Prostate gland (tissue), 2 donors: Measurements from ENCODE around the gene SLC13A4. TPM values are rescaled to one million over a fixed set of nuclear protein-coding genes. Genes with fewer than 3 reads are reported as not detected.
A peak's percentile ranks its signal among the peaks of the same experiment; 100 is the strongest.

Experiments used
- DNase-seq: peaks from one replicate; pipeline ENCODE4 v3.0.0-alpha.2; 2019; ENCODE audit warnings: low spot score
- H3K27ac ChIP-seq, 2 donors: fragments of 200-600 bp; sonication (generic); 2 replicates each; pipeline ENCODE4 v1.5.1; 2017 to 2019
- H3K27me3 ChIP-seq: fragments of 200-600 bp; sonication (generic); replicated peaks from 2 replicates; pipeline ENCODE4 v1.5.1; 2019; ENCODE audit not compliant: insufficient read depth
- H3K36me3 ChIP-seq, 2 donors: fragments of 200-600 bp; sonication (generic); 1 replicate in 1 of 2; 2 replicates in 1 of 2; pipeline versions ENCODE4 v1.5.1 to v1.8.1; 2017 to 2019
- H3K4me1 ChIP-seq: fragments of 200-600 bp; sonication (generic); replicated peaks from 2 replicates; pipeline ENCODE4 v1.5.1; 2019
- H3K4me3 ChIP-seq, 2 donors: fragments of 200-600 bp; sonication (generic); 2 replicates each; pipeline ENCODE4 v1.5.1; 2017 to 2019
- H3K9me3 ChIP-seq: fragments of 200-600 bp; sonication (generic); 2 replicates; pipeline ENCODE4 v1.5.1; 2017
- CTCF ChIP-seq, 4 experiments: fragments of 200-600 bp in 2 of 4; fragments of 450-650 bp in 2 of 4; sonication (generic) in 2 of 4; IDR thresholded peaks; 1 replicate in 3 of 4; 2 replicates in 1 of 4; pipeline ENCODE4 v1.5.1; 2016 to 2019; ENCODE audit warnings: antibody characterized with exemption in 4 of 4, mild to moderate bottlenecking in 2 of 4, moderate library complexity in 2 of 4
- POLR2A ChIP-seq: fragments of 450-650 bp; IDR thresholded peaks from one replicate; pipeline ENCODE4 v1.6.1; 2016; ENCODE audit warnings: antibody characterized with exemption, mild to moderate bottlenecking
- POLR2AphosphoS5 ChIP-seq: sonication (generic); formaldehyde crosslinking; IDR thresholded peaks from one replicate; pipeline ENCODE4 v1.6.1; 2017; ENCODE audit warnings: antibody characterized with exemption
- WGBS: methylation state at CpG from one replicate; pipeline ENCODE4 v1.1.5; 2018; 5-methylcytosine and 5-hydroxymethylcytosine counted together
- intact Hi-C: fragments of 100-400 bp; cut with DNase I; formaldehyde crosslinking; loops from one replicate; pipeline ENCODE4 v1.14.2; 2022
- total RNA-seq, 2 donors: library from RNA; depleted of rRNA; stranded (reverse); fragments of >200 nt; gene quantifications; one replicate each; pipeline ENCODE4 v1.1.0, GENCODE V29; 2016

Gene SLC13A4
- total RNA-seq, 2 donors from 2014 or later, result 9.4 TPM; not detected in 1

- DNase-seq, result no peak
- peaks cover 16% of the 10 kb centered on the region for H3K4me1 ChIP-seq
- no peak for TF ChIP-seq POLR2A
- no peak for TF ChIP-seq CTCF (IDR thresholded peaks at IDR 0.05)
- TF ChIP-seq POLR2AphosphoS5, result no peak
- intact Hi-C loops, result no loop called here
- H3K27me3 ChIP-seq, result no peaks in the 10 kb centered on the region
- peak overlapping the region in 1 of 2 donors; percentile 58 for H3K27ac ChIP-seq
- no peak overlapping the region for H3K4me3 ChIP-seq
- WGBS, result 71% methylated on average over 8 of the region's 8 CpGs
- no peaks in the 10 kb centered on the region for H3K9me3 ChIP-seq
- H3K36me3 ChIP-seq, result no peaks in the 10 kb centered on the region
Measured at GRCh38 chr7:135772639-135773222, 44.7 kb upstream of the SLC13A4 start.

- intact Hi-C loops, result no loop called here
- Histone ChIP-seq H3K27ac (no peak overlapping the region), H3K4me3 (no peak overlapping the region), H3K9me3 (no peaks in the 10 kb centered on the region), H3K4me1 (peaks cover 16% of the 10 kb centered on the region), H3K27me3 (no peaks in the 10 kb centered on the region), H3K36me3 (no peaks in the 10 kb centered on the region)
- no peak for DNase-seq
- WGBS, result 78% methylated on average over 4 of the region's 4 CpGs
- TF ChIP-seq POLR2A, result no peak
- TF ChIP-seq POLR2AphosphoS5, result peak; percentile 4
- no peak for TF ChIP-seq CTCF (IDR thresholded peaks at IDR 0.05)
Measured at GRCh38 chr7:135771961-135772638, 44.1 kb upstream of the SLC13A4 start.

GRCh38 chr7:135771051-135771450 lies 43.1 kb upstream of the SLC13A4 start:
- H3K27ac ChIP-seq, result no peak overlapping the region
- TF ChIP-seq CTCF (IDR thresholded peaks at IDR 0.05) (no peak), POLR2A (no peak), POLR2AphosphoS5 (no peak)
- H3K9me3 ChIP-seq, result no peaks in the 10 kb centered on the region
- DNase-seq, result no peak
- H3K27me3 ChIP-seq, result no peaks in the 10 kb centered on the region
- H3K4me1 ChIP-seq, result peaks cover 16% of the 10 kb centered on the region
- H3K4me3 ChIP-seq, result no peak overlapping the region
- intact Hi-C loops, result no loop called here
- 95% methylated on average over 1 of the region's 1 CpG for WGBS
- no peaks in the 10 kb centered on the region for H3K36me3 ChIP-seq

GRCh38 chr7:135770139-135770710 lies 42.2 kb upstream of the SLC13A4 start:
- no peaks in the 10 kb centered on the region for H3K36me3 ChIP-seq
- TF ChIP-seq POLR2A, result no peak
- H3K27ac ChIP-seq, result peak overlapping the region; percentile 43 to 60
- no peaks in the 10 kb centered on the region for H3K27me3 ChIP-seq
- DNase-seq, result no peak
- no peak overlapping the region for H3K4me3 ChIP-seq
- no peaks in the 10 kb centered on the region for H3K9me3 ChIP-seq
- intact Hi-C loops, result no loop called here
- WGBS, result 97% methylated on average over 6 of the region's 6 CpGs
- H3K4me1 ChIP-seq, result peaks cover 16% of the 10 kb centered on the region

DNA sequence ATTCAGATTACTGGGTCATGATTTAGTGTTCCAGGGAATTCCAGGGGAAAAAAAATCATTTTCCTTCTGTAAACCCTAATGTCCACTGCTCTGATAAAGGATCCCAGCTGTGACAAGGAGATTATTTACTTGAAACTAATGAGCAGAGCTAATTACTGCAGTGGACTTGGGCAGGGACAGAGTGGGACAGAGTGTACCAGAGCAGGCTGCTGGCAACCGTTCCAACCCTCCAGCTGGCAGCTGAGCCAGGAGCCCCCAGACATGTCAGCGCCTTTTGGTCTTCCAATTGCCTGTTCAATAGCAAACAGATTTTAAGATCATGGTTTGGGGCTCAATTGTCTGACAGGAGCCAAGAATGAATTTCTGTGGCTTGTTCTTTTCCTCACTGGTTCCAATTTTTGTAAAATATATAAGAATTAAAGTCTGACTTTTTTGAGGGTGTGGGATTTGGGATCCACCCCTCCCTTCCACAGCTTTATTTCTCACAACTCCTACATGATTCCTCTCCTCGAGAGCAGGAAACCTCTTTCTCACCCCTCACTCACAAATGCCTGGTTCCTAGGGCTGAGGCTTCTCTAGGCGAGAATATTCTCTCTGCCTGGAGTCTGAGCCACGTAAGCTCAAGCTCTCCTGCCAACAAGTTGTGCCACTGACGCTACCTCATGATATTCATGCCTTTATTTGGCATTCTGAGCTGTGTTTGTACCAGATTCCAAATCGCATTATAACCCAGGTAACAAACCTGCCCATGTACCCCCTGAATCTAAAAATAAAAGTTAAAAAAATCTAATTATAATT lies 41.2 kb upstream of the SLC13A4 start:
- no peak for DNase-seq
- Histone ChIP-seq H3K4me3 (no peak overlapping the region), H3K36me3 (no peaks in the 10 kb centered on the region), H3K27ac (peak overlapping the region; percentile 43 to 60), H3K4me1 (peaks cover 11% of the 10 kb centered on the region), H3K9me3 (no peaks in the 10 kb centered on the region), H3K27me3 (no peaks in the 10 kb centered on the region)
- TF ChIP-seq CTCF (IDR thresholded peaks at IDR 0.05), result no peak
- TF ChIP-seq POLR2A, result no peak
- TF ChIP-seq POLR2AphosphoS5, result no peak
- WGBS, result 60% methylated on average over 7 of the region's 7 CpGs
- intact Hi-C loops, result no loop called here
